OCI-LY3 (cell line): ENCODE results near the gene HOXC5.

ENCODE experiments used
- H2AFZ ChIP-seq: fragments of 200-600, 300-600 bp; shearing (Covaris generic); 2 replicates; pipeline ENCODE4 v1.6.0; 2014; ENCODE audit warnings: antibody characterized with exemption, low read depth, low read length
- H3K27ac ChIP-seq: fragments of 200-600, 300-600 bp; sonication (generic); 2 replicates; pipeline ENCODE4 v1.5.1; 2014; ENCODE audit warnings: mild to moderate bottlenecking, low read length, moderate library complexity, mixed read lengths
- H3K27me3 ChIP-seq: fragments of 200-600, 300-600 bp; sonication (generic); 2 replicates; pipeline ENCODE4 v1.6.1; 2014; ENCODE audit warnings: low read depth, low read length, mixed read lengths
- H3K36me3 ChIP-seq: fragments of 200-600, 300-600 bp; sonication (generic); replicated peaks from 2 replicates; pipeline ENCODE3; 2014; ENCODE audit warnings: low read depth, low read length, mixed read lengths
- H3K4me1 ChIP-seq: fragments of 300-600, 200-600 bp; sonication (generic); 2 replicates; pipeline ENCODE4 v1.6.1; 2014; ENCODE audit warnings: low read length, mixed read lengths
- H3K4me2 ChIP-seq: fragments of 200-600, 300-600 bp; sonication (generic); 2 replicates; pipeline ENCODE4 v1.6.1; 2014; ENCODE audit warnings: low read length, mixed read lengths
- H3K4me3 ChIP-seq: fragments of 300-600, 200-600 bp; sonication (generic); 2 replicates; pipeline ENCODE4 v1.5.1; 2014; ENCODE audit warnings: antibody characterized with exemption, mild to moderate bottlenecking, low read length, moderate library complexity
- H3K79me2 ChIP-seq: fragments of 300-600, 200-600 bp; shearing (Covaris generic); 2 replicates; pipeline ENCODE4 v1.6.1; 2014; ENCODE audit warnings: mild to moderate bottlenecking, low read length, mixed read lengths
- H3K9ac ChIP-seq: fragments of 300-600, 200-600 bp; shearing (Covaris generic); 2 replicates; pipeline ENCODE4 v1.6.0; 2014; ENCODE audit warnings: mild to moderate bottlenecking, low read length, moderate library complexity
- H3K9me3 ChIP-seq: fragments of 200-600, 300-600 bp; shearing (Covaris generic); 2 replicates; pipeline ENCODE4 v1.6.1; 2014; ENCODE audit warnings: low read length, mixed read lengths; ENCODE audit not compliant: insufficient read depth
- H4K20me1 ChIP-seq: fragments of 200-600, 300-600 bp; sonication (generic); 2 replicates; pipeline ENCODE4 v1.6.1; 2016; ENCODE audit warnings: low read length, mixed read lengths; ENCODE audit not compliant: insufficient read depth
- CTCF ChIP-seq: fragments of 200-600, 300-600 bp; sonication (generic); IDR thresholded peaks from 2 replicates; pipeline ENCODE4 v1.5.1; 2014; ENCODE audit warnings: antibody characterized with exemption, low read length, low read depth
- EZH2phosphoT487 ChIP-seq: fragments of 200-600 bp; shearing (Covaris generic); IDR thresholded peaks from 2 replicates; pipeline ENCODE4 v1.6.1; 2018; ENCODE audit warnings: antibody characterized with exemption, mixed run types, low read depth

Gene HOXC5

GRCh38 chr12:53985692-53985993, 47.2 kb upstream of the HOXC5 start:
- no peak overlapping the region for H3K4me3 ChIP-seq
- H4K20me1 ChIP-seq = no peaks in the 10 kb centered on the region
- no peak overlapping the region for H3K27ac ChIP-seq
- no peak overlapping the region for H3K4me2 ChIP-seq
- no peak overlapping the region for H3K9ac ChIP-seq
- no peaks in the 10 kb centered on the region for H3K36me3 ChIP-seq
- H3K4me1 ChIP-seq = peaks cover 61% of the 10 kb centered on the region
- 0 out of 2 replicates have a peak, but pooled peaks cover 2% of the 10 kb centered on the region for H3K27me3 ChIP-seq
- TF ChIP-seq CTCF (no peak), EZH2phosphoT487 (no peak)
- H2AFZ ChIP-seq = no peak overlapping the region
- no peaks in the 10 kb centered on the region for H3K79me2 ChIP-seq
- no peaks in the 10 kb centered on the region for H3K9me3 ChIP-seq

GRCh38 chr12:53985994-53986685, 46.7 kb upstream of the HOXC5 start:
- H3K9me3 ChIP-seq = no peaks in the 10 kb centered on the region
- H3K4me3 ChIP-seq = no peak overlapping the region
- H3K79me2 ChIP-seq = no peaks in the 10 kb centered on the region
- no peaks in the 10 kb centered on the region for H3K36me3 ChIP-seq
- H3K4me1 ChIP-seq = peaks cover 61% of the 10 kb centered on the region
- no peak overlapping the region for H3K27ac ChIP-seq
- H4K20me1 ChIP-seq = no peaks in the 10 kb centered on the region
- TF ChIP-seq EZH2phosphoT487 (no peak), CTCF (no peak)
- H3K4me2 ChIP-seq = no peak overlapping the region
- H2AFZ ChIP-seq = no peak overlapping the region
- 0 out of 2 replicates have a peak, but pooled peaks cover 7% of the 10 kb centered on the region for H3K27me3 ChIP-seq
- H3K9ac ChIP-seq = no peak overlapping the region

- Histone ChIP-seq H3K79me2 (no peaks in the 10 kb centered on the region), H3K9me3 (no peaks in the 10 kb centered on the region), H3K4me2 (no peak overlapping the region), H3K4me1 (peaks cover 61% of the 10 kb centered on the region), H4K20me1 (no peaks in the 10 kb centered on the region), H3K36me3 (no peaks in the 10 kb centered on the region), H3K27ac (no peak overlapping the region), H3K9ac (no peak overlapping the region), H3K27me3 (0 out of 2 replicates have a peak, but pooled peaks cover 8% of the 10 kb centered on the region), H2AFZ (no peak overlapping the region), H3K4me3 (no peak overlapping the region)
- TF ChIP-seq EZH2phosphoT487 (no peak), CTCF (no peak)
Measured at GRCh38 chr12:53986686-53987483, 46.0 kb upstream of the HOXC5 start.

- H3K4me1 ChIP-seq = peaks cover 68% of the 10 kb centered on the region
- no peaks in the 10 kb centered on the region for H3K36me3 ChIP-seq
- H3K27me3 ChIP-seq = 0 out of 2 replicates have a peak, but pooled peaks cover 8% of the 10 kb centered on the region
- TF ChIP-seq CTCF = no peak
- TF ChIP-seq EZH2phosphoT487 = no peak
- no peaks in the 10 kb centered on the region for H4K20me1 ChIP-seq
- no peak overlapping the region for H3K9ac ChIP-seq
- H3K27ac ChIP-seq = no peak overlapping the region
- no peaks in the 10 kb centered on the region for H3K79me2 ChIP-seq
- no peak overlapping the region for H3K4me3 ChIP-seq
- H3K4me2 ChIP-seq = peak overlapping the region; percentile 99; the same call in 1 of the 2 replicates
- H2AFZ ChIP-seq = no peak overlapping the region
- no peaks in the 10 kb centered on the region for H3K9me3 ChIP-seq
Measured at GRCh38 chr12:53987787-53988230, 45.0 kb upstream of the HOXC5 start.
